GM21786 (cell line): Measurements from ENCODE around the gene NCOR1.

Experiments used
- ATAC-seq: cut with Tn5 transposase; IDR thresholded peaks from one replicate; pipeline ENCODE4 v1.9.1; 2021; ENCODE audit not compliant: unreplicated experiment

Gene NCOR1

GRCh38 chr17:15981646-15982580 lies 233.4 kb downstream of the NCOR1 start:
- no peak for ATAC-seq

- ATAC-seq: peak; percentile 92
These were observed 234.1 kb downstream of the NCOR1 start for GRCh38 chr17:15981208-15981607.
